NK-92 (cell line): Measurements from ENCODE around the gene ATXN1.
"Not testable (repeated sequence)": the region's sequence is repeated elsewhere in the genome, so short reads cannot be mapped to it uniquely, and the experiment has no call there.

ENCODE experiments used
- DNase-seq: peaks from one replicate; lab custom pipeline; 2025; ENCODE audit not compliant: unreplicated experiment; lab: John Stamatoyannopoulos, UW

The ATXN1 gene

GRCh38 chr6:16624636-16625290 lies 136.5 kb downstream of the ATXN1 start:
- DNase-seq = no peak

DNA sequence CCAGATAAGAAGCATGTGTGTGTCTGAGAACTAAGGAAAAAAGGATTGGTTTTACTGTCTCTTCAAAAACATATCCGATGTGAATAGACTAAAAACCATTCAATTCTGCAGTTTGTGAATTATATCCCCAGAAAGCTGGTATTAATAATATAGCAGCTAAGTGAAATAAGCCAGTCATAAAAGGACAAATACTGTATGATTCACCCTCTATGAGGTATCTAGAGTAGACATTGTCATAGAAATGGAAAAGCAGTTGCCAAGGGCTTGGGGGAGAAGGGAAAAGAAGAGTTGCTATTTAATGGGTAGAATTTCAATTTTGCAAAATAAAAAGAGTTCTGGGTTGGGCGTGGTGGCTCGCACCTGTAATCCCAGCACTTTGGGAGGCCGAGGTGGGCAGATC lies 137.5 kb downstream of the ATXN1 start:
- no peak for DNase-seq

- DNase-seq = no peak
Measured at GRCh38 chr6:16623029-16623653, 138.1 kb downstream of the ATXN1 start.

GRCh38 chr6:16622193-16622592 lies 139.1 kb downstream of the ATXN1 start:
- no peak for DNase-seq

DNA sequence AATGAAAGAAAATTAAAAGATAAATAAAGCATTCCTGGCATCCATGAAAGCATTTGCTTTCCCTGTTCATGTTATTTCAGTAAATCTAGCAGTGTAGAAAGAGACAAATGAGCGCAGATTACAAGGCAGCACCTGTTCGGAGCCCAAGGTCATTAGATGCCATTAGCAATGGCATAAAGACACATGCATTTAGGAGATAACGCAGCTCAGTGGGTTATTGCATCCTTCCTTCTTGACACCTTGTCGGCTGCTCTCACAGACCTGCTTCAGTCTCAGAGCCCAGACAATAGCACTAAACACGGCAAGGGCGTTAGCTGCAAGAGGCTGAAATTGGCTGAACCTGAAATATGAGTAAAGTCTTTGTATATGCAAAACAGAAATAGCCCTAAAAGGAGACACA lies 140.3 kb downstream of the ATXN1 start:
- no peak for DNase-seq

DNA sequence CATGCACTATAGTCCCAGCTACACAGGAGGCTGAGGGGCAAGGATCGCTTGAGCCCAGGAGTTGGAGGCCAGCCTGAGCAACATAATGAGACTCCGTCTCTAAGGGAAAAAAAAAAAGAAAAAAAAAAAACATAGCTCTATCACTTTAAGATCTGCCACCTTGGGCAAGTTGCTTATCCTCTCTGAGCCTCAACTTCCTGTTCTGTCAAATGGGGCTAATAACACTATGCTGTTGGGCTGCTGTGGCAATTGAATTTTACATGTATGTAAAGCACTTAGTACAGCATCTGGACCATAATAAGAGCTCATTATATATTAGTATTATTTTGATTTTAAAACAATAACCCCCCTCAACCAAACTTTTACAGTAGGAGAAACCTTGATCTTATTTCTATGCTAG lies 141.5 kb downstream of the ATXN1 start:
- no peak for DNase-seq

- no peak for DNase-seq
Measured at GRCh38 chr6:16618962-16619361, 142.3 kb downstream of the ATXN1 start.

DNA sequence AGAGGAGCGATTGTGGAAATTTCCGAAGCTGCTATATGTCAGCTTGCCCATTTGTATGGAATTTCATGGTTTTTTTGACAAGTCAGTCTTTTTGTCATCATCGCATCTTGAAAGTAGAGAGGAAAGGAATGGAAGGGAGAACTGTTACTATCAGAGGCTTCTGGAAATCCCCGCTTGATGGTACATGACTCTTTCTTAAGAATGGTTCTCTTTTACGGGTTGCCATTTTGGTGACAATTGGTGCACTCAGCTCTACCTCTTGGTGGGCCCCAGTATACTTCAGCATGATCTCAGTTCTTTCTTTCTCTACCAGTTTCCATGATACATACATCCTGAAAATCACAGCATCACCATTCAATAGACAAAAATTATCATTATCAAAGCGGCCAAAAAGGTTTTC lies 146.0 kb downstream of the ATXN1 start:
- not testable (repeated sequence) for DNase-seq

DNA sequence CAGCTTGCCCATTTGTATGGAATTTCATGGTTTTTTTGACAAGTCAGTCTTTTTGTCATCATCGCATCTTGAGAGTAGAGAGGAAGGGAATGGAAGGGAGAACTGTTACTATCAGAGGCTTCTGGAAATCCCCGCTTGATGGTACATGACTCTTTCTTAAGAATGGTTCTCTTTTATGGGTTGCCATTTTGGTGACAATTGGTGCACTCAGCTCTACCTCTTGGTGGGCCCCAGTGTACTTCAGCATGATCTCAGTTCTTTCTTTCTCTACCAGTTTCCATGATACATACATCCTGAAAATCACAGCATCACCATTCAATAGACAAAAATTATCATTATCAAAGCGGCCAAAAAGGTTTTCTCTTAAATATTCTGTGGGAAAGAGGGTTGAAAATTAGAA lies 147.1 kb downstream of the ATXN1 start:
- DNase-seq = not testable (repeated sequence)

- DNase-seq = not testable (repeated sequence)
Measured at GRCh38 chr6:16613504-16613903, 147.8 kb downstream of the ATXN1 start.

- no peak for DNase-seq
Measured at GRCh38 chr6:16608444-16608843, 152.8 kb downstream of the ATXN1 start.

DNA sequence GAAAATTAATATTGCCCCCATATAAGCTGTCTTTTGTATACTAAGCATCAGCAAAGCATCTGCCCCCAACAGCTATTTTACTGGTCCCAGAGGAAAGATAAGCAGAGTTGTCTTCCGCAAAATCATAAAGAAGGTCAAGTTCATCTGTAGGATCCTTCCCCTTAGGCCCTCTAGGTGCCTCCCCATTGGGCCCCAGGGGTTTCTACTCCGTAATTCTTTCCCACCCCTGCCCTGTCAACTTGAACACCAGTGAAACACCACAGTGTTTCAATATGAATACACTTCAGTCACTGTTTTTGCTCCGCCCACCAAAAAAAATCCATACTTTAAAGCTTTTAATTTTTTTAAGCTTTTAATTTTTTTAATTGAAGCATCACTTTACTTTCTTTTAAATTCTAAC lies 159.2 kb downstream of the ATXN1 start:
- no peak for DNase-seq

- DNase-seq = no peak
Measured at GRCh38 chr6:16600701-16601100, 160.6 kb downstream of the ATXN1 start.

- DNase-seq = no peak
Measured at GRCh38 chr6:16600026-16600425, 161.2 kb downstream of the ATXN1 start.

GRCh38 chr6:16596616-16597331 lies 164.5 kb downstream of the ATXN1 start:
- DNase-seq = no peak

- no peak for DNase-seq
Measured at GRCh38 chr6:16595514-16596120, 165.6 kb downstream of the ATXN1 start.

DNA sequence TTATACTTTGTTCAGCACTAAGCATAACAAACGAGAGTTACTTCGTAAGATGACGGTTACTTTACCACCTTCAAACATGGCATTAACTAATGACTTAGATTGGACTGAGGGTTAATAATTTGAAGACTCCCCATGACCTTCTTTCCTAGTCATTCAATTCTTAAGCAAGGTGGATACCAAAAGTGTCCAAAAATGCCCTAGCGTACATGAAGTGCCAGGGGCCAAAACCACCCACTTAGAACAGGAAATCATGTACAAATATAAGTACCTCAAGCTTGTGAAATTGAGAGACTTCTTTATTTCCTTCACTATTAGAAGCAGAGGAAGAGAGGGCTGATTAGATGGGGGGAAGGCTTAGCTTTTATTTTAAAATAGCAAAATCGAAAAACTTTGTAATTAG lies 166.4 kb downstream of the ATXN1 start:
- DNase-seq = no peak

- DNase-seq = no peak
Measured at GRCh38 chr6:16592223-16592911, 168.9 kb downstream of the ATXN1 start.

DNA sequence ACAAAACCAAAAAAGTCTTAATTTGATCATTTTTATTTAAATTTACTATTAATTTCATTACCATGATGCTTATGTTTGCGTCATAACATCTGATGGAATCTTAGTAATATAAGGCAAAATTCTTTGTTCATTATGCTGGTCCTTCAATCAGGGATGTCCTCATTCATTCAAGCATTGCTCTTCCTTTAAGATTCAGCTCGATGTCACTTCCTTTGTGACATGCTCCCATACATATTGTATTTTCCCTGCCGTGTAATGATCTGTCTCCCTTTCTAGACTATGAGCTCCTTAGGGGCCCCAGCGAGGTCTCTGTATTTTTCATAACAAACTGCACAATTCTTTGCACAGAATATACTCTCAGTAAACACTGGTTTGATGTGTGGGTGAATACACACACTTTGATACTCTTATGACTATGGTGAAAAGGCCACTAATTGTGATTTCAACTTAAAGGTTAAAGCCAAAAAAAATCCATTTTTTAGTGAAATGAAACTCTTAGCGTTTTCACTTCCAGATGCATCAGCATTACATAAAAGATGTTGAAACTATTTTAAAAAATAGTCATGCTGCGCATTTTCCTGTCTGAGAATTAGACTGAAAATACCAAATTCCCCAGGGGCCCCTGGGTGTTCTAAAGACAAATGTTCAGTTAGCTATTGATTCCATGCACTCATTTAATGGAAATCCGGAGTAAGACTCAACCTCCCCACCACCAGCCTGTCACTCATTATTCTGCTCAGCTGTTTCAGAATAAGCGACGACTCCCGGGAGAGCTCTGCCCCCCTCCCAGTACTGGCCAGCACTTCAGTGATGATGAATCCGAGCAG lies 169.7 kb downstream of the ATXN1 start:
- no peak for DNase-seq

GRCh38 chr6:16585805-16586204 lies 175.5 kb downstream of the ATXN1 start:
- DNase-seq = no peak
